ENCODE results near the gene CDH19. TPM values are rescaled to one million over a fixed set of nuclear protein-coding genes. Genes with fewer than 3 reads are reported as not detected.
"Not testable (repeated sequence)": the region's sequence is repeated elsewhere in the genome, so short reads cannot be mapped to it uniquely, and the experiment has no call there.

CDH19 gene
- total RNA-seq, 1 experiment from 2014 or later, result not detected

DNA sequence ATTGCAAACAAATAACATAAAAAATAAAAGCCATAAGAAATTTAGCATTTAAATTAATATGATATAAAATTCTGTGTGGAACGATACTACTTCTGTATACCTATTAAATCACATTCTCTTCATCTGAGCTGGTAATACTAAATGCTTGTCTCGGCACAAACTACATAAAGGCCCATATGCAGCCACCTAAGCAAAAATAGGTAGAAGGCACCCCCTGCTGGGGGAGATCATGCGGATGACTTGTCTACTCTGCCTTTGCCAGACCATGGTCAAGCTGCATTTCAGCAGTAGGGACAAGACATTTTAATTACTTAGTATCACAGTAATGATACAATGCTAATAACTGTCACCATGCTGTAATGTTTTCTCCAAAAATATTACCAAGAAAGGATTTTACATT, 108.0 kb downstream of the CDH19 start:
- no peak for DNase-seq (ENCODE audit: low read depth in 1 of 2, low spot score in 2 of 2)
- no peaks in the 10 kb centered on the region for H3K36me3 ChIP-seq
- no peak overlapping the region for H3K27ac ChIP-seq

DNA sequence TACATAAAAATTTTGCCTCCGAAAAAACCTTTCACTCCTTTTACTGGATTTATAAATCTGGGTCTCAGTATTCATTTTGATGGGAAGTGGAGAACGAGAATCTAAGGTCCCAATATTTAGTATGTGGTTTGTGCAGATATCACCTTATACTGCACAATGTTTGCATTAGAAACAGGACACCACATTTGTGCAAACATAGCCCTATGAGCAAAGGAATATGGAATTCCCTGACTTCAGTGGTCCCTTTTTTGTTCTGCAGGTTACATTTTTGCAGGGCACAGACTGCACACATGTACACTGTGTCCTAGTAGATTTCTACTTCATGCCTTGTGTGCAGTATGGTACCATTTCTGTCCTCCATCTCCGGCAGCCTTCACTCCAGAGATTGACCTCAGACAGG, 130.0 kb downstream of the CDH19 start:
- Histone ChIP-seq H3K4me1 (replicated peaks) (no peaks in the 10 kb centered on the region), H3K4me3 (no peak overlapping the region), H3K27me3 (replicated peaks) (no peaks in the 10 kb centered on the region), H3K9me3 (replicated peaks) (no peaks in the 10 kb centered on the region), H3K27ac (no peak overlapping the region), H3K36me3 (no peaks in the 10 kb centered on the region)
- DNase-seq (ENCODE audit: low read depth in 1 of 2, low spot score in 2 of 2), result no peak

More for the DNA sequence above, 108.0 kb downstream of the CDH19 start:
- H3K4me3 ChIP-seq, result no peak overlapping the region
- H3K9me3 ChIP-seq (replicated peaks), result 0 out of 2 replicates have a peak, but pooled peaks cover 2% of the 10 kb centered on the region
- H3K27me3 ChIP-seq (replicated peaks), result no peaks in the 10 kb centered on the region
- no peaks in the 10 kb centered on the region for H3K4me1 ChIP-seq (replicated peaks)

DNA sequence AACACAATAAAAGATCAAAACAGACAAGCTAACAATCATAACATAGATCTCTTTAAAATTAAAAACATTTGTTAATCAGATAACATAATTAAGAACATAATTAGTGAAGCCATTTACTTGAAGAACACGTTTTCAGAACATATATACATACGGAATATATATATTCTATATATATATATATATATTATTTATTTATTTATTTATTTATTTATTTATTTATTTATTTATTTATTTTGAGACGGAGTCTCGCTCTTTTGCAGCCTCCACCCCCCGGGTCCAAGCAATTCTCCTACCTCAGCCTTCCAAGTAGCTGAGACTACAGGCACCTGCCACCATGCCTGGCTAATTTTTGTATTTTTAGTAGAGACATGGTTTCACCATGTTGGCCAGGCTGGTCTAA, 137.7 kb downstream of the CDH19 start:
- H3K27ac ChIP-seq; DNase-seq (ENCODE audit: low read depth in 1 of 2, low spot score in 2 of 2); H3K36me3 ChIP-seq; H3K4me3 ChIP-seq; H3K27me3 ChIP-seq (replicated peaks); H3K9me3 ChIP-seq (replicated peaks); H3K4me1 ChIP-seq (replicated peaks): not testable (repeated sequence)

- no peak for DNase-seq (ENCODE audit: low read depth in 1 of 2, low spot score in 2 of 2)
- H3K36me3 ChIP-seq, result no peaks in the 10 kb centered on the region
- no peaks in the 10 kb centered on the region for H3K27me3 ChIP-seq (replicated peaks)
- no peak overlapping the region for H3K4me3 ChIP-seq
- H3K9me3 ChIP-seq (replicated peaks), result no peaks in the 10 kb centered on the region
- no peaks in the 10 kb centered on the region for H3K4me1 ChIP-seq (replicated peaks)
- H3K27ac ChIP-seq, result no peak overlapping the region
Observed at GRCh38 chr18:66461344-66461743, 142.5 kb downstream of the CDH19 start.

DNA sequence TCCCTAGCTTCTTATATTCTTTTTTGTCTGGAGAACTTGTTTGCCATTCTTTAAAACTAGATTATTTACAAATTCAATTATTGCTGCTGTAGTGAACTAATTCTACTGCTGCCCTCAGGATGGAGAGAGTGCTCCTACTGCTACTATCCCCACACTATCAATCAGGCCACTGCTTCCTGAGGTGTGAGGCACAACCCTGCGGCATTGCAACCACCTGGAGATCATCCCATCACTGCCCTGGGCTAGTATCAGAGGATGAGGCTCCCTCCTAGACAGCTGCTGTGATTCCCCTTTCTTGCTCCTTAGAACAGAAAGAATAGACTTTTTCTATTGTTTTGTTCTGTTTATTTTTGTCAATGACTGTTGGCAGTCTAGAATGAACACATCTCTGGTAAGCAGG, 146.6 kb downstream of the CDH19 start:
- H3K36me3 ChIP-seq, result no peaks in the 10 kb centered on the region
- H3K4me3 ChIP-seq, result no peak overlapping the region
- no peak for DNase-seq (ENCODE audit: low read depth in 1 of 2, low spot score in 2 of 2)
- H3K9me3 ChIP-seq (replicated peaks), result peaks cover 8% of the 10 kb centered on the region; the same call in 1 of the 2 replicates
- no peaks in the 10 kb centered on the region for H3K27me3 ChIP-seq (replicated peaks)
- no peak overlapping the region for H3K27ac ChIP-seq
- H3K4me1 ChIP-seq (replicated peaks), result no peaks in the 10 kb centered on the region
